Osteoblast (primary cell): Measurements from ENCODE around the gene PCDHGA5. TPM values are rescaled to one million over a fixed set of nuclear protein-coding genes. Genes with fewer than 3 reads are reported as not detected.
"Not testable (repeated sequence)": the region's sequence is repeated elsewhere in the genome, so short reads cannot be mapped to it uniquely, and the experiment has no call there.

Source experiments
- DNase-seq: peaks from one replicate; pipeline ENCODE4 v3.0.0; 2011; ENCODE audit warnings: low spot score, mixed read lengths; ENCODE audit not compliant: insufficient read length; ENCODE audit errors: missing footprints
- H2AFZ ChIP-seq: 2 replicates; pipeline ENCODE4 v1.6.0; 2011; ENCODE audit warnings: mild to moderate bottlenecking, low read length
- H3K27ac ChIP-seq: 2 replicates; pipeline ENCODE4 v1.5.1; 2011; ENCODE audit warnings: mild to moderate bottlenecking, low read depth, low read length, moderate library complexity
- H3K27me3 ChIP-seq: 2 replicates; pipeline ENCODE4 v1.6.0; 2012; ENCODE audit warnings: mild to moderate bottlenecking, control low read depth, inconsistent platforms, low read length, moderate library complexity; ENCODE audit not compliant: insufficient read depth
- H3K36me3 ChIP-seq: 2 replicates; pipeline ENCODE4 v1.5.1; 2011; ENCODE audit warnings: mild to moderate bottlenecking, low read length, control low read depth, moderate library complexity; ENCODE audit not compliant: insufficient read depth
- H3K4me1 ChIP-seq: 2 replicates; pipeline ENCODE4 v1.5.1; 2011; ENCODE audit warnings: mild to moderate bottlenecking, low read length, control low read depth, moderate library complexity; ENCODE audit not compliant: insufficient read depth
- H3K4me2 ChIP-seq: 2 replicates; pipeline ENCODE4 v1.6.0; 2011; ENCODE audit warnings: mild to moderate bottlenecking, low read length; ENCODE audit not compliant: insufficient read depth
- H3K4me3 ChIP-seq: fragments of 200-600 bp; sonication (generic); 3 replicates; pipeline ENCODE4 v1.5.1; 2012; ENCODE audit warnings: mild to moderate bottlenecking, low read length, inconsistent platforms; ENCODE audit not compliant: insufficient read depth
- H3K79me2 ChIP-seq: 2 replicates; pipeline ENCODE4 v1.6.0; 2012; ENCODE audit warnings: mild to moderate bottlenecking, low read length, control low read depth, inconsistent platforms; ENCODE audit not compliant: insufficient read depth
- H3K9me3 ChIP-seq: 2 replicates; pipeline ENCODE4 v1.5.1; 2011; ENCODE audit warnings: low read depth, low read length, control low read depth
- H4K20me1 ChIP-seq: 2 replicates; pipeline ENCODE4 v1.6.0; 2012; ENCODE audit warnings: mild to moderate bottlenecking, low read length, control low read depth; ENCODE audit not compliant: insufficient read depth
- CTCF ChIP-seq: IDR thresholded peaks from 2 replicates; pipeline ENCODE4 v1.5.1; 2011; ENCODE audit warnings: mild to moderate bottlenecking, low read depth, low read length, moderate library complexity; ENCODE audit errors: extremely low read depth
- total RNA-seq: library from RNA; depleted of rRNA; stranded (reverse); fragments of >200 nt; gene quantifications from 2 replicates; pipeline ENCODE4 v1.2.3, GENCODE V29; 2012

The PCDHGA5 gene
- total RNA-seq: 2.5 and 2.7 TPM in 2 replicates

- TF ChIP-seq CTCF: peak; percentile 27
- no peaks in the 10 kb centered on the region for H4K20me1 ChIP-seq
- H3K4me3 ChIP-seq: peak within 1 kb of the TSS; percentile 53
- H3K27ac ChIP-seq: no peak within 1 kb of the TSS
- H3K4me2 ChIP-seq: peak within 1 kb of the TSS; percentile 36
- H3K79me2 ChIP-seq: no peaks in the 10 kb centered on the region
- no peaks in the 10 kb centered on the region for H3K36me3 ChIP-seq
- DNase-seq: no peak
- H3K9me3 ChIP-seq: peaks cover 33% of the 10 kb centered on the region
- no peak within 1 kb of the TSS for H2AFZ ChIP-seq
- no peaks in the 10 kb centered on the region for H3K4me1 ChIP-seq
- H3K27me3 ChIP-seq: peaks cover 64% of the 10 kb centered on the region
Measured at GRCh38 chr5:141363952-141364660, at the start of gene PCDHGA5. Gene PCDHGA5 (plus strand): TSS chr5:141364162. CDS start chr5:141364331, 169 bp downstream.

- H2AFZ ChIP-seq, DNase-seq, H3K27ac ChIP-seq, H3K27me3 ChIP-seq, H3K4me3 ChIP-seq, H3K4me2 ChIP-seq, H3K4me1 ChIP-seq: not testable (repeated sequence)
- peaks cover 26% of the 10 kb centered on the region for H3K9me3 ChIP-seq
- H3K79me2 ChIP-seq: peaks cover 69% of the 10 kb centered on the region
- peaks cover 25% of the 10 kb centered on the region for H4K20me1 ChIP-seq
- peaks cover 38% of the 10 kb centered on the region for H3K36me3 ChIP-seq
Measured at GRCh38 chr5:141316963-141317362, 47.0 kb upstream of the PCDHGA5 start.

- no peak for DNase-seq
- no peak overlapping the region for H2AFZ ChIP-seq
- H3K4me1 ChIP-seq: peaks cover 4% of the 10 kb centered on the region
- H3K4me3 ChIP-seq: peak overlapping the region; percentile 90
- H3K27me3 ChIP-seq: no peaks in the 10 kb centered on the region
- peaks cover 38% of the 10 kb centered on the region for H3K36me3 ChIP-seq
- no peak overlapping the region for H3K27ac ChIP-seq
- no peak overlapping the region for H3K4me2 ChIP-seq
- peaks cover 26% of the 10 kb centered on the region for H3K9me3 ChIP-seq
- H4K20me1 ChIP-seq: peaks cover 22% of the 10 kb centered on the region
- no peak for TF ChIP-seq CTCF
- peaks cover 49% of the 10 kb centered on the region for H3K79me2 ChIP-seq
Measured at GRCh38 chr5:141319202-141319601, 44.8 kb upstream of the PCDHGA5 start.

- peaks cover 38% of the 10 kb centered on the region for H3K36me3 ChIP-seq
- TF ChIP-seq CTCF: no peak
- H3K4me3 ChIP-seq: peak overlapping the region; percentile 90
- peaks cover 26% of the 10 kb centered on the region for H3K9me3 ChIP-seq
- H3K27ac ChIP-seq: peak overlapping the region; percentile 98
- H3K4me2 ChIP-seq: peak overlapping the region; percentile 94
- peaks cover 45% of the 10 kb centered on the region for H3K79me2 ChIP-seq
- no peaks in the 10 kb centered on the region for H3K27me3 ChIP-seq
- H3K4me1 ChIP-seq: peaks cover 4% of the 10 kb centered on the region
- no peak for DNase-seq
- H2AFZ ChIP-seq: no peak overlapping the region
- H4K20me1 ChIP-seq: peaks cover 22% of the 10 kb centered on the region
Measured at GRCh38 chr5:141319699-141320098, 44.3 kb upstream of the PCDHGA5 start.
